Measurements from ENCODE around the gene PLXNA2.
A peak's percentile ranks its signal among the peaks of the same experiment; 100 is the strongest.

Gene PLXNA2

DNA sequence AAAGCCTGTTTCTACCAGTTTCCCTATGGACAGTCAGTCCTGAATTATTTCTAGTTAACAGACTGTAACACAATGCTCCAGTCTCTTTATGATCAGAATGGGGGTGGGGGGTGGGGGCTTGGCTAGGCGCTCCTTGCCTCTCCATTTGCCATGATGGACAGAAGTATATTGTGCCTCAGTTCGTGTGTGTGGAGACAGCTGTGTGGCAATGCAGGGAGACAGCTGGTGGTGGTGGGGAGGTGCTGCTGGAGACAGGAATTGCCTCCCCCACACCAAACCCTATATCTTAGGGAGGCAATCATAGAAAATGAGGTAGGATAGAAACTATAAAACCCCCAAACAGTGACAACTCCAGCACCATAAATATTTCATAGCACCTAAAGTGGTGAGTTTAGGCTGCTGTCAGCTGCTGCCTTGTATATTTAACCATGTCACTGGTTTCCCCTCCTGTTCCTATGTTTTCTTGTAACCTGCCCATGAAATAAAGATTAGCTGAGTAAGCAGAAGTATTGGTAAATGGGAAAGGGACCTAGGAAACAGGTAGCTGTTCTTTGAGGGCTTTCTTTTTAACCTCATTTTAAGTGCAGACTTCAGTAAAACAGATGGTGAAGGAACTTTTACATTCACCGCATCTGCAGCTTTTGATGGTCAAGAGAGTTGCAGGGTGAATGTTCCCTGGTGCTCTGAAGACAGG is 3.4 kb downstream of the PLXNA2 start:
- DNase-seq, result no peak

DNA sequence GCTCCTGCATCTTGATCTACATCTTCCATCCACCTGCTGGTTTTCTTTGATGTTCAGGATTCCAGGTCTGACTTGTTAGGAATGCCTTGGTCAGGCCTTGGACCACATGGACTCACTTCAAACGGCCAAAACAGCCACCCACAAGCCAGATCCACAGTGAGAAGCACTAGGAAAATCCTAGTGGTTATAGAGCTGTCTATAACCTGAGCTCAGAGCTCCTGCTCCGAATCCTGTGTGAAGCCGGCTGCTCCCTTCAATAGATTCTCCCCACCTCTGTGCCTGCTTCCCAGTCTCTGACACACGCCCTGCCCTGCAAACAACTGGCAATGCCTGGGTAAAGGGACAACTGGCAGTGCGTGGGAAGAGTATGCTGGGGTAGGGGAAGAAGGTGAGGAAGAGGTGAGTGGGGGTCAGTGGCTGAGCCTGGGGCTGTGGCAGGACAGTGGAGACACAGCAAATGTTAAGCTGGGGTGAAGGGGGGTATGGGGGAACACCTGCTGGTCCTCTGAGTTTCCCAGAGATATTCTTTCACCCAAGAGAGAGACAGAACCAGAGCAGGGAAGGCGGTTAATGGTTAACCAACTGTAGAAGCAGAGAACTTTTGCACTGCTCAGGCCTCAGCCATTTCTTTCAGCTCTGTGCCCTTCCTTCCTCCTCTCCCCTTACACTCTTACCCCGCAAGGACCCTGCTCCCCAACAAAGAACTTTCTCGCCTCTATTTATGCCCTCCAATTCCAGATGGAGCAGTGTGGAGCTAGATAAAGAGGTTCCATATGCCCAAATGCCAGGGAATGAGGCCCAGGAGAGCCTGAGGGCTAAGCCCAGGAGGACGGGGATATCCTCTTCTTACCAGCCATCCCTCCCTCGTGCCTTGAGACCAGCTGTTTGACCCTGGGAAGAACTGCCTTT is 4.5 kb downstream of the PLXNA2 start:
- DNase-seq, result no peak

- DNase-seq, result peak; percentile 47
Measured at GRCh38 chr1:208238710-208239472, 5.3 kb downstream of the PLXNA2 start.

DNA sequence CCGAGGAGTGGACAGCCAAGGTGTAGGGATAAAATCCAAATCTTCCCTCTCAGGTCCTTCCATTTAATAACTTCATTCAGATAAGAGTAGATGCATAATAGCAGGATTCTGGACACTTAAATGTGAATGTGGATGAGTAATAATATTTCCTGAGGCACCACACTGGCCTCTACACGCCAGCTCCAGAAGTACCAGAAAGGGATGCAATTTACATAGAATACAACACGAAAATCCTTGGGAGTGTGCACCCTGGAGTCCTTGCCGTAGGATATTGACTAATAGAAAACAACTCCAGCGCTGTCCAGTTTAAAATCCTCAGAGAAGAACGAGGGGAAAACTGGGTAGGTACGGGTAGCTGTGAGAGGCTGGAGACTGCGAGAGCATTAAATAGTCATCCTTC is 6.9 kb downstream of the PLXNA2 start:
- no peak for DNase-seq

- DNase-seq, result no peak
Measured at GRCh38 chr1:208235982-208236761, 8.0 kb downstream of the PLXNA2 start.

DNA sequence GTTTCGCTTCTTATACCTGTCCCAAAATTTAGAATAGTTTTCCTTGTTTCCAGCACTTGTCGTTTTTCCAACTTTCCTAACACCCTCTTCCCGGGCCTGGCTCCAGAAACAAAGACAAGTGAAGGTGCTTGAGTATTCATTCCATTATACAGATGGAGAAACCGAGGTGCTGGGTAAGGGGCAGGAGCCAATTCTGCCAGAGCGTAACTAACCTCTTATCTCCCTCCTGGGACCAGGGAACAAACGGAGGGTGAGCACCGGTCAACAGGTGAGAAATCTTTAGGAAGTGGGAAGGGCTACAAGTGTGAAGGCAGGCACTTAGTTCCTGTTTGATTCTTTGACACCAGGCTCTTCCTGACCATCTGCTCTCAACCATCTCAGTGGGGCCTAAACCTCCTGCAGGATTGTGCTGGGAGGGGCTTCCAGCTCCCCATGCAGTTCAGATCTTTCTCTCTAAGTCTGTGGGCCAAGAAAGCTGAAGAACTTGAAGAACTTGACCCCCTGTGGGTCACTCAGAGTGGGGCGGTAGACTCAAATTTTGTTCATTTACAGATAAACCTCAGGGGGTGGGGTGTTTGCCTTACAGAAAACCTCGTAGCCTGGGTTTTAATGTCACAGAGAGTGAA is 8.7 kb downstream of the PLXNA2 start:
- DNase-seq, result no peak

GRCh38 chr1:208234721-208235120 is 9.5 kb downstream of the PLXNA2 start:
- DNase-seq, result peak; percentile 27

DNA sequence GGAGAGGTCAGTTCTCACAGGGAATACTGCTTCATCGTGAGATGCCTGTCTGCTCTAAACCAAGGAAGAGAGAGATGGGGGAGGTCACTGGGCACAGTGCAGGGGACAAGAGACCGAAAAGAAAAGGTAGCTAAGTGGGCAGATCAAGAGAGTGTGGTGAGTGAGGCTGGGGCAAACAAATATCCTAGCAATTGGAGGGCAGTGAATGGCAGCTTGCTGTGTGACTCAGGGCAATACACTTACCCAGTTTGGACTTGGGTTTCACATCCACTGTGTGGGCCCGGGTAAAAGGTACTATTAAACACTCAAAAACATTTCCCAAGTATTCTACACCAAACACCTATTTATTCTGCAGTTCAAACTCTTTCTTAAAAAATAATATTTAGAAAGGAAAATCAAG is 10.2 kb downstream of the PLXNA2 start:
- no peak for DNase-seq

GRCh38 chr1:208233546-208233945 is 10.6 kb downstream of the PLXNA2 start:
- DNase-seq, result peak; percentile 90

GRCh38 chr1:208232662-208233038 is 11.5 kb downstream of the PLXNA2 start:
- DNase-seq, result no peak

DNA sequence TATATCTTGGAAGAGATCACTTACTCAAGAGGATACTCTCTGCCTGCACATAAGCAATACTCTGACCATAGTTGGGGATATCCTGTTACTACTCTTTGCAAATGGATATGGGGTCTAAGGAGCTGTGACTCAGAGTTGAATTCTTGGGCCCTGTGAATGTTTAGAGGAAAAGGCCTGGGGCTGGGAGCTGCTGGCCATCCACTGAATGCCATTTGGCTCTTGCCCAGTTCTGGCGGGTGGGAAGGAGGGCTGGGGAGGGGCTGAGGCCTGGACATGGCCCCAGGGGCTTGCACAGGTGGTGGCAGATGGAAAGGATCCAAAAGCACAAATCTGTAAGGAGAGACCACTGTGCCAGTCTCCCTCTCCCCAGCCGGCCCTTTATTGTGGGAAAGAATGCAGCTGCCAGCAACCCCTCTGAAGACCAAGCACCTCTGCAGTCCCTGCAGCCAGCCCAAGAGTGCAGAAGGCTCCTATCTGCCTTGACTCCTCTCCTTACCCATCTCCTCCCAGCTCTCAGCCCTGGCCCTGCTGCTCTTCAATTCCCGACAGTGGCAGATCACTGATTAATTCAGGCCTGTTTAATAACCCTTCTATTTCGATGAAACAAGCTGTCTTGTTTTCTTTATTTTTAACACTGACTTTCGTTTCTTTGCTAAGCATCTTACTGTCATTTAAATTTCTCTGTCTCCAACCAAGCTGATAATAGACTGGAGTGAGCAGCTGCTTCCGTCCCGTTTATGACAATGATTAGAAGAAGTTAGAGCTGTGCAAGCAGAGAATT is 12.1 kb downstream of the PLXNA2 start:
- no peak for DNase-seq

DNA sequence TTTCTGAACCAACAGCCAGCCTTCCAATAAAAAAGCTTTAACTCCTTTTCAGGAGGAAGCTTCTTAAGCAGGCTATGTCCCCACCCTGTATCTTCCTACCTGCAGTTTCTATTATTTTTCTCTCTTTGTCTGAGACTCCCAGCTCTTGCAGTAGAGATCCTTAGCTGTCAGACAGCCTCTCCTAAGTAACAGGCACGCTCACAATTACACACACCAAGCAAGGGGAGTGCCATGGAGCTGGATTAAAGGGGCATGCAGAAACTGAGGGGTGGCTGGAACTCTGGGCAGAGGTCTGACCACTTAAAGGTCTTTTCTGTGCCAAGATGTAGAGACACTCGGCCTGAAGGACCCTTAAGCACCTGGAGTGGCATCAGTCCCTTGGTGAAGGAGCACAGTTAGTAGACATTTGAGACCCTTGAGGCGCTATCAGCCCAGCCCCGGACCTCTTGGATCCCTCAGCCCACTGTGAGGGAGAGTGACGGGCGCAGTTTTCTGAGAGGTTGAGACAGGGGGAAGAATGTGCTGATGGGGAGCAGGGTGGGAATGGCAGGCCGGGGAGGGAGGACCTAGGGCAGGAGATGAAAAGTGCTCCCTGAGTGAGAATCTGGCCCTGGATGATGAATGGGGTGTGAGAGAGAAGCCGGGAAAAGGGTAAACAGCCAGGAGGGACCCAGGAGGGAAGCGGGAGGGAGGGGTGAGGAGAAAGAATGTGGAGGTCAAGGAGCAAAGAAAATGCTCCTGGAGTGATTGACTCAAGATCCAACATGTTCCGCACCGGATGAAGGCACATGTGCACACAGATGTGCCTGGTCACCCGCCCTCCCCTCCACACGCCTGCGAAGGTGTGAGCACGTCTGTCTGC is 13.3 kb downstream of the PLXNA2 start:
- DNase-seq, result peak; percentile 42

- no peak for DNase-seq
Measured at GRCh38 chr1:208228550-208228949, 15.6 kb downstream of the PLXNA2 start.

DNA sequence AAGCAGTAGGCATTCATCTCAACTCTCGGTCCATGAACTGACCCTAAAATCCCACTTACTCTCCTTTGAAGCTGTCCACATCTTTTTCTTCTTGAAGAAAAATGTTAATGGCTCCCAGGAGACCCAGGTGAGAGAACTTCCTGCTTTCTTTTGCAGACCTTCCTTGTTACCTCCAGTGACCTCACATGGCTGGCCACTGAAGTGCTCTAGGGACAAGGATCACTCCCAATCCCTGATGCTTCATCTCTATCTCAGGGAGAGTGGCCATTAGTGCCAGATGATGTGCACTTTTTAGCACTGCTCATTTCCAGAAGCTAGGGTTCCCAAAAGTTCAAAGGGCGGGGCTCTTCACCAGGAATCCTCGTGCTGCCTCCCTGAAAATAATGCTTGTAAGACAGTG is 16.2 kb downstream of the PLXNA2 start:
- DNase-seq, result no peak

DNA sequence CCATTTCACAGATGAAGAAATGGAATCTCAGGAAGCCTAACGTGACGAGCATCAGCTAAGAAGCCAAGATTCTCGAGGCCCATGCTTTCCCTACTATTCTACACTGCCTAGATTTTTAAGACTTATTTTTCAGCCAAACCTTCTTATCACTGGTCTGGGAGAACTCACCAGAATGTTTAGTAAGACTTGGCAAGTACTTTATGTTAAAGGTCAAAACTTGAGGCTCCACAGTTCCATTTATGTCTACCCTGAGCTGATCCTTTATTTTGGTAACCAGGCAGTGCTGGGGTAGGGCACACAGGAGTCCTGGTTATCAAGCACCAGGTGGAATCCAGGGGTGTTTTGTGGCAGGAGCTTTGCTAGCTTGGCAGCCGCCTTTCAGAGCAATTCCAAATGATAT is 16.8 kb downstream of the PLXNA2 start:
- DNase-seq, result no peak

DNA sequence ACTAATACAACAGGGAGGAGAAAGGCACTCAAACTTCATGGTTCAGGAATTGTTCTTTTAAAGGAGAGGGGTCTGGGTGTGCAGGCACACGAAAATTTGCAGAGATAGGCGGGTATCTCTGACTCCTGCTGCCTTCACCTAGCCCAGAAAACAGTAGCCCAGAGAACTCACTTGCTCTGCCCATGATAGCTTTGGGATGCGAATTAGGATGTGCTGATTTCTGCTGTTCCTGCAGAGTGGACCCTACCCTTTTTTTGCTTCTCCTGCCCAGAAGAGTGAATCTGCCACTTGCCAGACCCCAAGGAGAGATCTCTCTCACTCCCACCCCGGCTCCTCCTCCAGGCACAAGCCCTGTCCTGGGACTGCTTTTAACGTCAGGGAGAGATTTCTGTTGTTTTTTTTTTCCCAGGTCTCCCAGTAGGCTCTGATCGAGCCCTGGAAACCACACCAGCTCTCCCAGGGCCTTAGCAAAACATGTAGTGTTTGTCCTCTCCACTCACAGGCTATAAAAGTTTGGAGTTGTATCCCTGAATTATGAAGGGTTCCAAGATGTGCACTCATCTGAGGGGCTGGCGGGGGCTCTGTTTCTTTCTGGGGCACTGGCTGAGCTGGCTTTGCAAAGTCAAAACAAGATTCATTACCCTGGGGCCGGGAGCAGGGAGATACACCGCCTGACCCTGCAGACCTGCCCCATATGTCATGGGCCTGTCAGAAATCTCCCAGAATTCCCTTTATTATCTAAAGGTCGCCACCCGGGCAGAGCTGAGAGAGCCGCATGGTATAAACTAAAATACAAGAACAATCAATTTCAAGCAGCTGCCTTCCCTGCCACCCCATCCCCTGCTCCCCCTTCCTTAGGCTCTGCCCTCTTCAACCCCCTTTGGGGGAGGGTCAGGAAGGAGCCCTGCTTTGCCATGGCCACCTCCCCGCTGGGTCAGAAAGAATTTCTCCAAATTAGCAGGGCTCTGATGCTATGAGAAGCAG is 17.9 kb downstream of the PLXNA2 start:
- no peak for DNase-seq

GRCh38 chr1:208224192-208224713 is 19.9 kb downstream of the PLXNA2 start:
- DNase-seq, result no peak

DNA sequence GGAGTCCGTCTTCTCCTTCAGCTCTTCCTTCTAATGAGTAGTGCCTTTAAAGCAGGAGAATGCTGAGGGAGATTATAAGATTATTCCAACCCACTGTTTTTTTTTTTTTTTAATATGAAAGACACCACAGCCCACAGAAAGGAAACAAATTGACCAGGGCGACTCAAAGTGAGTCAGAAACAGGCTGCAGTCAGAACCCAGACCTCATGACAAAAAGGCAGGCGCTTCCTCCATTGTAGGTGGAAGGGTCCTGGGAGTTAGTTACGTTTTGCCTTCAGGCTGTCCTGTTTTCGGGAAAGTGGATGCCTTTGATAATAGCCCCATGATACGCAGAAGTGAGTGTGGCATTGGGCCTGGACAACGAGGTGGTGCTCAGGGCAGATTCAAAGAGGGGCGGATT is 21.0 kb downstream of the PLXNA2 start:
- DNase-seq, result no peak
